Measurements from ENCODE around the gene AP1M2.

The AP1M2 gene

DNA sequence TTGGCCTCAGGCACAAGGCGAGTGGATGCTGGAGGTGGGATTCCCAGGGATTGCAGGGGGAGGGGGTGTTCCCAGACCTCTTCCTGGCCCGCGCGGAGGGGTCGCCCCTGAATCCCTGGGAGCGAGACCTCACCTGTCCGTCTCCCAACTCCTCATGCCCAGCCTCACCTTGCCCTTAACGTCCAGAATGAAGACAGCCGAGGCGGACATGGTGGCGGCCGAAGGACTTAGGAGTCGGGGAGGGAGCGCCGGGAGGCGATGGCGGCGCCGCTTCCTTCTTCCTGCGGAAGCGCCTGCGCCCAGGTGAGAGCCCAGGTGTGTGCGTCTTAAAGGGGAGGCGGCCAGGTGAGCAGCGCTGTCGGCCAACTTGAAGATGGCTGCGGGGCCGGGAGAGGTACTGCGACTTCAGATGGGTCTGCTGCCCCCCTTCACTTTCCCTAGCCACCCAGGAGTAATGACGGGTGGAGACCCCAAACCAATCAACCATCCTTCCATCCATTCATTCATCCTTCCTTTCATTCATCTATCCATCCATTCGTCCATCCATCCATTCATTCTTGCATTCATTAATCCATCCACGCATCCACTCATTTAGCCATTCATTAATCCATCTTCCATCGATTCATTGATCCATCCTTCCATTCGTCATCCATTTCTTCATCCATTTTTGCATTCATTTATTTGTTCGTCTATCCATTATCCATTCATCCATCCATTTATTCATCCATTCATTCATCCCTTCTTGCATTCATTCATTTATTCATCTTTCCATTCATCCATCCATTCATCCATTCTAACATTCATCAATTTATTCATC is at the start of gene AP1M2:
TSS of gene AP1M2 (minus strand) at position 291 of the 817 bp plus-strand sequence. CDS start at position 210, 81 bp downstream.
- Histone ChIP-seq H3K27ac (ENCODE audit: low read depth, low read length) (no peak within 1 kb of the TSS), H4K20me1 (ENCODE audit: low read depth, low read length) (no peaks in the 10 kb centered on the region), H3F3A (ENCODE audit: insufficient read depth) (no peaks in the 10 kb centered on the region), H3K9me2 (replicated peaks; ENCODE audit: insufficient read depth, low read length) (no peaks in the 10 kb centered on the region), H3K9ac (ENCODE audit: low read length) (no peak within 1 kb of the TSS), H2AFZ (ENCODE audit: low read depth, low read length, severe bottlenecking) (no peak within 1 kb of the TSS), H3K4me3 (ENCODE audit: insufficient read depth, low read length, poor library complexity, severe bottlenecking) (no peak within 1 kb of the TSS), H3K4me2 (ENCODE audit: low read depth, low read length, poor library complexity, severe bottlenecking) (no peak within 1 kb of the TSS), H3K36me3 (ENCODE audit: low read length) (no peaks in the 10 kb centered on the region), H3K9me3 (ENCODE audit: insufficient read depth, low read length) (no peaks in the 10 kb centered on the region), H3K79me2 (ENCODE audit: insufficient read depth, low read length) (no peaks in the 10 kb centered on the region), H3K27me3 (ENCODE audit: low read length) (no peaks in the 10 kb centered on the region)
- no peak for TF ChIP-seq EZH2phosphoT487 (conservative IDR thresholded peaks at IDR 0.05; ENCODE audit: low read length)
- TF ChIP-seq, protein P1, sequence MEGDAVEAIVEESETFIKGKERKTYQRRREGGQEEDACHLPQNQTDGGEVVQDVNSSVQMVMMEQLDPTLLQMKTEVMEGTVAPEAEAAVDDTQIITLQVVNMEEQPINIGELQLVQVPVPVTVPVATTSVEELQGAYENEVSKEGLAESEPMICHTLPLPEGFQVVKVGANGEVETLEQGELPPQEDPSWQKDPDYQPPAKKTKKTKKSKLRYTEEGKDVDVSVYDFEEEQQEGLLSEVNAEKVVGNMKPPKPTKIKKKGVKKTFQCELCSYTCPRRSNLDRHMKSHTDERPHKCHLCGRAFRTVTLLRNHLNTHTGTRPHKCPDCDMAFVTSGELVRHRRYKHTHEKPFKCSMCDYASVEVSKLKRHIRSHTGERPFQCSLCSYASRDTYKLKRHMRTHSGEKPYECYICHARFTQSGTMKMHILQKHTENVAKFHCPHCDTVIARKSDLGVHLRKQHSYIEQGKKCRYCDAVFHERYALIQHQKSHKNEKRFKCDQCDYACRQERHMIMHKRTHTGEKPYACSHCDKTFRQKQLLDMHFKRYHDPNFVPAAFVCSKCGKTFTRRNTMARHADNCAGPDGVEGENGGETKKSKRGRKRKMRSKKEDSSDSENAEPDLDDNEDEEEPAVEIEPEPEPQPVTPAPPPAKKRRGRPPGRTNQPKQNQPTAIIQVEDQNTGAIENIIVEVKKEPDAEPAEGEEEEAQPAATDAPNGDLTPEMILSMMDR (IDR thresholded peaks at IDR 0.05; ENCODE audit: insufficient read depth, low read length, poor library complexity, severe bottlenecking), result no peak

DNA sequence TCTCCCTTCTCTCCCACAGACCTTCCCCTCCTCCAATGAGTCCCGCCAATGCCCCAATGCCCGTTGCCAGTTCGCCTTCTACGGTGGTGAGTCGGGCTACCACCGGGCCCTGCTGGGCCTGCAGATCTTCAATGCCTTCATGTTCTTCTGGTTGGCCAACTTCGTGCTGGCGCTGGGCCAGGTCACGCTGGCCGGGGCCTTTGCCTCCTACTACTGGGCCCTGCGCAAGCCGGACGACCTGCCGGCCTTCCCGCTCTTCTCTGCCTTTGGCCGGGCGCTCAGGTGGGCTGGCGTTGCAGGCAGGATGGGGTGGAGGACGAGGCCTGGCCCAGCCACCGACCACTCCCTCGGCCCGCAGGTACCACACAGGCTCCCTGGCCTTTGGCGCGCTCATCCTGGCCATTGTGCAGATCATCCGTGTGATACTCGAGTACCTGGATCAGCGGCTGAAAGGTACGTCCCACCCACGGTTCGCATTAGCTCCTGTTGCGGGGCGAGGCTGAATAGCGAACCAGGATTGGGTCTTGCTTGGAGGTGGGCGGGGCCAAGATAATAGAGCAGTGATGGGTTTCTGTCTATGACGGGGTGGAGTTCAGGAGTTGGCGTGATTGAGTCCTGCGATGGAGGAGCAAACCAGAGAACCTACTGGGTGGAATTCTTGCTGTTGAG is 49.3 kb upstream of the AP1M2 start:
- Histone ChIP-seq H4K20me1 (ENCODE audit: low read depth, low read length) (no peaks in the 10 kb centered on the region), H3K36me3 (ENCODE audit: low read length) (no peaks in the 10 kb centered on the region), H3K9me2 (replicated peaks; ENCODE audit: insufficient read depth, low read length) (no peaks in the 10 kb centered on the region), H2AFZ (ENCODE audit: low read depth, low read length, severe bottlenecking) (no peak overlapping the region), H3K27me3 (ENCODE audit: low read length) (no peaks in the 10 kb centered on the region), H3K9ac (ENCODE audit: low read length) (no peak overlapping the region), H3K79me2 (ENCODE audit: insufficient read depth, low read length) (no peaks in the 10 kb centered on the region), H3K27ac (ENCODE audit: low read depth, low read length) (no peak overlapping the region), H3F3A (ENCODE audit: insufficient read depth) (no peaks in the 10 kb centered on the region), H3K9me3 (ENCODE audit: insufficient read depth, low read length) (no peaks in the 10 kb centered on the region), H3K4me3 (ENCODE audit: insufficient read depth, low read length, poor library complexity, severe bottlenecking) (no peak overlapping the region), H3K4me2 (ENCODE audit: low read depth, low read length, poor library complexity, severe bottlenecking) (no peak overlapping the region)
- TF ChIP-seq, protein P1 (IDR thresholded peaks at IDR 0.05; ENCODE audit: insufficient read depth, low read length, poor library complexity, severe bottlenecking), result no peak
- no peak for TF ChIP-seq EZH2phosphoT487 (conservative IDR thresholded peaks at IDR 0.05; ENCODE audit: low read length)

DNA sequence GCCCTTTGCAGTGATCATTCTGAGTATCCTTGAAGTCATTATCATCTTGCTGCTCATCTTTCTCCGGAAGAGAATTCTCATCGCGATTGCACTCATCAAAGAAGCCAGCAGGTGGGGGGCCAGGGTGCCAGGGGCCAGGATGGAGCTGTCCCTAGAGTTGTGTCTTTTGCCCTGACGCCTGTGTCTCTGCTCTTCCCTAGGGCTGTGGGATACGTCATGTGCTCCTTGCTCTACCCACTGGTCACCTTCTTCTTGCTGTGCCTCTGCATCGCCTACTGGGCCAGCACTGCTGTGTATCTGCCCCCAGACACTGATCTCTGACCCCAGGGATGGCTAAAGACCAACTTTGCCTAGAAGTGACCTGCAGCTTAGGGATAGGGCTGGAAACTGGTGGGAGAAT is 47.9 kb upstream of the AP1M2 start:
- no peaks in the 10 kb centered on the region for H4K20me1 ChIP-seq (ENCODE audit: low read depth, low read length)
- no peaks in the 10 kb centered on the region for H3K79me2 ChIP-seq (ENCODE audit: insufficient read depth, low read length)
- no peaks in the 10 kb centered on the region for H3K9me2 ChIP-seq (replicated peaks; ENCODE audit: insufficient read depth, low read length)
- H3K27me3 ChIP-seq (ENCODE audit: low read length), result no peaks in the 10 kb centered on the region
- no peak overlapping the region for H3K4me2 ChIP-seq (ENCODE audit: low read depth, low read length, poor library complexity, severe bottlenecking)
- no peak overlapping the region for H3K4me3 ChIP-seq (ENCODE audit: insufficient read depth, low read length, poor library complexity, severe bottlenecking)
- H3K9me3 ChIP-seq (ENCODE audit: insufficient read depth, low read length), result no peaks in the 10 kb centered on the region
- no peak overlapping the region for H3K27ac ChIP-seq (ENCODE audit: low read depth, low read length)
- no peak overlapping the region for H3K9ac ChIP-seq (ENCODE audit: low read length)
- no peaks in the 10 kb centered on the region for H3F3A ChIP-seq (ENCODE audit: insufficient read depth)
- TF ChIP-seq, protein P1 (IDR thresholded peaks at IDR 0.05; ENCODE audit: insufficient read depth, low read length, poor library complexity, severe bottlenecking), result no peak
- no peak for TF ChIP-seq EZH2phosphoT487 (conservative IDR thresholded peaks at IDR 0.05; ENCODE audit: low read length)
- no peak overlapping the region for H2AFZ ChIP-seq (ENCODE audit: low read depth, low read length, severe bottlenecking)
- H3K36me3 ChIP-seq (ENCODE audit: low read length), result no peaks in the 10 kb centered on the region

Data from SU-DHL-6 (cell line).